HL-60/S4 (cell line): ENCODE results near the gene PHC2.

Experiments
- in situ Hi-C: fragments of 300-500 bp; cut with MboI; formaldehyde crosslinking; loops from 2 replicates; pipeline ENCODE4 v1.14.3; 2022; ENCODE audit warnings: low sequenced_read_pairs

PHC2 gene

GRCh38 chr1:33426916-33427315, 4.0 kb downstream of the PHC2 start:
- in situ Hi-C loops = no loop called here

GRCh38 chr1:33425900-33426299, 5.0 kb downstream of the PHC2 start:
- in situ Hi-C loops = no loop called here

GRCh38 chr1:33424610-33425009, 6.3 kb downstream of the PHC2 start:
- in situ Hi-C loops = no loop called here

GRCh38 chr1:33424205-33424604, 6.7 kb downstream of the PHC2 start:
- in situ Hi-C loops = no loop called here

GRCh38 chr1:33420870-33421775, 9.8 kb downstream of the PHC2 start:
- in situ Hi-C loops = no loop called here

GRCh38 chr1:33418811-33419210, 12.1 kb downstream of the PHC2 start:
- in situ Hi-C loops = no loop called here

- in situ Hi-C loops = no loop called here
Measured at GRCh38 chr1:33414879-33415278, 16.0 kb downstream of the PHC2 start.

GRCh38 chr1:33410091-33410701, 20.7 kb downstream of the PHC2 start:
- in situ Hi-C loops = no loop called here

GRCh38 chr1:33408093-33408436, 22.8 kb downstream of the PHC2 start:
- in situ Hi-C loops = no loop called here

- in situ Hi-C loops = no loop called here
Measured at GRCh38 chr1:33407352-33408092, 23.4 kb downstream of the PHC2 start.

- in situ Hi-C loops = no loop called here
Measured at GRCh38 chr1:33402206-33402605, 28.7 kb downstream of the PHC2 start.

GRCh38 chr1:33401471-33401870, 29.4 kb downstream of the PHC2 start:
- in situ Hi-C loops = no loop called here

- in situ Hi-C loops = no loop called here
Measured at GRCh38 chr1:33400153-33400911, 30.6 kb downstream of the PHC2 start.

GRCh38 chr1:33399375-33399774, 31.5 kb downstream of the PHC2 start:
- in situ Hi-C loops = no loop called here

- in situ Hi-C loops = no loop called here
Measured at GRCh38 chr1:33397994-33398393, 32.9 kb downstream of the PHC2 start.

GRCh38 chr1:33397125-33397506, 33.8 kb downstream of the PHC2 start:
- in situ Hi-C loops = no loop called here

GRCh38 chr1:33396188-33397124, 34.4 kb downstream of the PHC2 start:
- in situ Hi-C loops = no loop called here

GRCh38 chr1:33394770-33395169, 36.1 kb downstream of the PHC2 start:
- in situ Hi-C loops = no loop called here

- in situ Hi-C loops = no loop called here
Measured at GRCh38 chr1:33393991-33394390, 36.9 kb downstream of the PHC2 start.

- in situ Hi-C loops = no loop called here
Measured at GRCh38 chr1:33393524-33393923, 37.4 kb downstream of the PHC2 start.
